Measurements from ENCODE around the gene GEN1.

GEN1 gene

DNA sequence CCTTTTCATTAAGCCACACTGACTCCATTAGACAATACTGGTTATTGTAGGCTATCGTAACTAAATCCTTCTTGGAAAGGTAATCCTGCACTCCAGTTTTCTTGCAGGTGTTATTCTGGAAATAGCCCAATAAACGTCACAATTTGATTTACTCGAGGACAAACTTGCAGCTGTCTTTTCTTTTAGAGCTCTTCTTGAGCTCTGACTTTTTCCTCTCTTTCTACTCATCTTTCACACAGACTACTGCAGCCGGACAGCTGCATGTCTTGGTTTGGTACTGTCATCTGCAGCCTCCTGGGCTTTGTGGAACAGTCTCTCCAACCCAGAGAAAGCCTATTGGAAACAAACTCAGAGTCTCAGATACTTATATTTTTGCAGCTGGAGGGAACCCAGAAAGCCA is 39.4 kb downstream of the GEN1 start:
- no peak for DNase-seq (ENCODE audit: extremely low spot score)
- no peak for TF ChIP-seq CTBP1 (IDR thresholded peaks at IDR 0.05; ENCODE audit: borderline replicate concordance)
- TF ChIP-seq FOXA1 (IDR thresholded peaks at IDR 0.05), result no peak
- no peak for TF ChIP-seq ARNT (IDR thresholded peaks at IDR 0.05)
- no peak for TF ChIP-seq ZNF384 (IDR thresholded peaks at IDR 0.05)
- no peak for TF ChIP-seq FOXK2 (IDR thresholded peaks at IDR 0.05)
- TF ChIP-seq L3MBTL2 (conservative IDR thresholded peaks at IDR 0.05), result no peak
- TF ChIP-seq LEF1 (IDR thresholded peaks at IDR 0.05; ENCODE audit: borderline replicate concordance), result no peak
- no peak for TF ChIP-seq FOXM1 (IDR thresholded peaks at IDR 0.05; ENCODE audit: borderline replicate concordance)
- no peak for TF ChIP-seq SUZ12 (IDR thresholded peaks at IDR 0.05)
- TF ChIP-seq SP1 (IDR thresholded peaks at IDR 0.05), result no peak
- TF ChIP-seq BHLHE40 (IDR thresholded peaks at IDR 0.05; ENCODE audit: borderline replicate concordance), result no peak
- TF ChIP-seq, protein P1, sequence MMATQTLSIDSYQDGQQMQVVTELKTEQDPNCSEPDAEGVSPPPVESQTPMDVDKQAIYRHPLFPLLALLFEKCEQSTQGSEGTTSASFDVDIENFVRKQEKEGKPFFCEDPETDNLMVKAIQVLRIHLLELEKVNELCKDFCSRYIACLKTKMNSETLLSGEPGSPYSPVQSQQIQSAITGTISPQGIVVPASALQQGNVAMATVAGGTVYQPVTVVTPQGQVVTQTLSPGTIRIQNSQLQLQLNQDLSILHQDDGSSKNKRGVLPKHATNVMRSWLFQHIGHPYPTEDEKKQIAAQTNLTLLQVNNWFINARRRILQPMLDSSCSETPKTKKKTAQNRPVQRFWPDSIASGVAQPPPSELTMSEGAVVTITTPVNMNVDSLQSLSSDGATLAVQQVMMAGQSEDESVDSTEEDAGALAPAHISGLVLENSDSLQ (IDR thresholded peaks at IDR 0.05), result no peak
- no peak for TF ChIP-seq HDGF (IDR thresholded peaks at IDR 0.05; ENCODE audit: borderline replicate concordance)
- TF ChIP-seq ELF4 (IDR thresholded peaks at IDR 0.05), result no peak
- no peak for TF ChIP-seq NFRKB (IDR thresholded peaks at IDR 0.05)
- no peak for TF ChIP-seq TARDBP (IDR thresholded peaks at IDR 0.05)
- ChIA-PET POLR2A (no interaction called here), CTCF (no interaction called here)

DNA sequence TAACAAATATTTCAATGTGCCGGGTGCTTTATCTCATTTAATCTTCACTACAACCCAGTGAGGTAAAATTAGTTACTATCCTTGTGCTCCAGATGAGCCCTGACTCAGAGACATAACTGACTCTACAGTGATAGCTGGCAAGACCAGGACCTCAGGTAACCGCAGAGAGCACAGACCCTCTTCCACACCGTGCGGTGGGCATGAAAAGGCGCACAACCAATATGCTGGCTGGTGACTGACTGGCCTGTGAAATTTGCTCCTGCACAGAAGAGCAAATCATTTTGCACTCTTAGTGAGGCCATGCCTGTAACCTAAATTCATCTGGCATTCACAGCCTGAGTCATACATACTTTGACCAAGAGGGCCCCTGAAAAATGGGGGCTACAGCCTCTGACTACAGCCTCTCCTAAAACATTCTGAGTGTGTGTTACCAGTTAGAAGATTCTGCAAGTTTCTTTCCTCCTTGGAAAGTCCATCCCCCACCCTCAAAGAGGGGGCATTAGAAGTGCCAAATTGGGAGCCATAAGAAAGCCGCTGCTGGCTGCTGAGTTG is 39.9 kb downstream of the GEN1 start:
- no peak for DNase-seq (ENCODE audit: extremely low spot score)
- TF ChIP-seq LEF1 (IDR thresholded peaks at IDR 0.05; ENCODE audit: borderline replicate concordance) (no peak), L3MBTL2 (conservative IDR thresholded peaks at IDR 0.05) (no peak)
- POLR2A ChIA-PET, result no interaction called here
- CTCF ChIA-PET, result no interaction called here

DNA sequence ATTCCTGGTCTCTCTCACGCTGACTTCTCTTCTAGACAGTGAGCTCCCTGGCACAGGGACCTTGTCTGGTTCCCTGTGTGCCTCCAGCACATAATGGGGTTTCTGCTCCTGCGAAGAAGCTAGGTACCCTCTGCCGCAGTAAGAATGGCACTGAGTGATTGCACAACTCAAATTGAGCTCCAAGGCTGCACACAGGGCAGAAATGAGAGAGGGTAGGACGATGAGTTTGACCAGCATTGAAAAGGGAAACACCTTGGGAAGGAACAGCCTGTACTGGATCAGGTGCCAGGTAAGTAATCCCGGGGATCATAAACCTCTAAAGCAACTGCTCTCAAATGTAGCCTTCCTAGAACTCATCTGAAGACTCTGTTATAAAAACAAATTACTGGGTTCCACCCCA is 41.4 kb downstream of the GEN1 start:
- CTCF ChIA-PET, result no interaction called here
- POLR2A ChIA-PET, result no interaction called here
- DNase-seq (ENCODE audit: extremely low spot score), result no peak
- TF ChIP-seq BHLHE40 (IDR thresholded peaks at IDR 0.05; ENCODE audit: borderline replicate concordance), result no peak
- TF ChIP-seq SP1 (IDR thresholded peaks at IDR 0.05), result no peak
- no peak for TF ChIP-seq SUZ12 (IDR thresholded peaks at IDR 0.05)
- no peak for TF ChIP-seq LEF1 (IDR thresholded peaks at IDR 0.05; ENCODE audit: borderline replicate concordance)
- no peak for TF ChIP-seq ARNT (IDR thresholded peaks at IDR 0.05)
- no peak for TF ChIP-seq HDGF (IDR thresholded peaks at IDR 0.05; ENCODE audit: borderline replicate concordance)
- no peak for TF ChIP-seq TARDBP (IDR thresholded peaks at IDR 0.05)
- no peak for TF ChIP-seq FOXM1 (IDR thresholded peaks at IDR 0.05; ENCODE audit: borderline replicate concordance)
- TF ChIP-seq ZNF384 (IDR thresholded peaks at IDR 0.05), result no peak
- TF ChIP-seq NFRKB (IDR thresholded peaks at IDR 0.05), result no peak
- TF ChIP-seq CTBP1 (IDR thresholded peaks at IDR 0.05; ENCODE audit: borderline replicate concordance), result no peak
- no peak for TF ChIP-seq FOXK2 (IDR thresholded peaks at IDR 0.05)
- no peak for TF ChIP-seq ELF4 (IDR thresholded peaks at IDR 0.05)

DNA sequence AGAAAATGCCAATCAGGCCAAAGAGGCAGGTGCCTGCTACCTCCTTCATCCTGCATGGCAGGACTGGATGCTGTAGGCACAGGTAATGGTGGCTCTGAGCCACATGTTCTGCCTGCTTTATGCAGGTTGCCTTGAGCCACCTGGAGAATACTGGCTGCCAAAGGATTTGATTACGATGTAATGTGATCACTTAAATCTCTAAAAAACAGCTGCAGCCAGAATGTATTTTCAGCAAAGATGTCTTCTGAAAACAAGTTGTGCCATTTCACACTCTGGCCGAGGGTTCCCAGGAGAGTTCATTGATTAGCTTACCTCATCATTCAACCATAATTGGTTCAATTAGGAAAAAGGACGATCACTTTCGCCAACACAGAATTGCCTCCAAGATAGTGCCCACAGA is 44.4 kb downstream of the GEN1 start:
- ChIA-PET POLR2A (no interaction called here), CTCF (no interaction called here)
- no peak for DNase-seq (ENCODE audit: extremely low spot score)
- TF ChIP-seq L3MBTL2 (conservative IDR thresholded peaks at IDR 0.05), result no peak
- no peak for TF ChIP-seq FOXA1 (IDR thresholded peaks at IDR 0.05)
- no peak for TF ChIP-seq TARDBP (IDR thresholded peaks at IDR 0.05)
- TF ChIP-seq SP1 (IDR thresholded peaks at IDR 0.05), result no peak

DNA sequence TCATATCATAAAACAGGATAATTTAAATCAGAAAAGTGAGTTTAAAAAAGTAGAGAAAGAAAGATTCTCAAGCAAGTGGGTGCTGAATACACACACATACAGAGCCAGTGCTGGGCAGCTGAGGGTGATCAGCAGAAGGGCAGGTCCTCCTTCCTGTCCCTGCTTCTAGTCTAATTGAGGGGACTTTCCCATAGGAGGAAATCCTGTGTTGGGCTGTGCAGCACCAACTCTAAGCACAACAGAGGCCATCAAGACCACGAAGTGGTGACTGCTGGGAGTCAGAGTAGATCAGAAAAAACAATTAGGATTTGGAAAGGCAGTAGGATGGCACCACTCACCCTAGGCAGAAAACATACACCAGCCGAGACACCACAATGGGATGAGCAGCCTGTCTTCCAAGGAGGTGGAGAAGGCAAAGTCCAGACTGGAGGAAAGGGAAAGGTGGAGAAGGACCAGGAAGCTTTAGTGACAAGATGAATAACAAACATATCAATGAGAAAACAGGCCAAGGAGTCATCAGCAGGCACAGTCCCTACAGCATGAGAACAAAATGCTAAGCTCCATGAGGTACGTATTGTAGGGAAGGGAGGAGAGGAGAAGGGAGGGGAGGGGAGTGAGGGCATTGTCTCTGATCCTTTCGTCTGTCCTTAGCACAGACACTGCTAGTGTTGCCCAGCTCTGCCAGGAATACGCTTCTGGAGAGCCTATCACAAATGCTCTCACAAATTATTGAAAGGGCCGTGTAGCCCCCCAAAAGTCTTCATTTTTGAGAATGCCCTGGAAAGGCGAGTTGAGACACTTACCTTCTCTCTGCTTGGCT is 45.6 kb downstream of the GEN1 start:
- CTCF ChIA-PET, result no interaction called here
- POLR2A ChIA-PET, result no interaction called here
- no peak for DNase-seq (ENCODE audit: extremely low spot score)
- no peak for TF ChIP-seq TARDBP (IDR thresholded peaks at IDR 0.05)
- no peak for TF ChIP-seq ELF4 (IDR thresholded peaks at IDR 0.05)
- TF ChIP-seq HDGF (IDR thresholded peaks at IDR 0.05; ENCODE audit: borderline replicate concordance), result no peak
- no peak for TF ChIP-seq CTBP1 (IDR thresholded peaks at IDR 0.05; ENCODE audit: borderline replicate concordance)
- no peak for TF ChIP-seq LEF1 (IDR thresholded peaks at IDR 0.05; ENCODE audit: borderline replicate concordance)
- TF ChIP-seq FOXK2 (IDR thresholded peaks at IDR 0.05), result no peak
- TF ChIP-seq ARNT (IDR thresholded peaks at IDR 0.05), result no peak
- TF ChIP-seq SP1 (IDR thresholded peaks at IDR 0.05), result no peak
- no peak for TF ChIP-seq FOXA1 (IDR thresholded peaks at IDR 0.05)
- TF ChIP-seq SUZ12 (IDR thresholded peaks at IDR 0.05), result no peak
- TF ChIP-seq L3MBTL2 (conservative IDR thresholded peaks at IDR 0.05), result no peak
- TF ChIP-seq, protein P1 (IDR thresholded peaks at IDR 0.05), result no peak
- TF ChIP-seq NFRKB (IDR thresholded peaks at IDR 0.05), result no peak
- TF ChIP-seq BHLHE40 (IDR thresholded peaks at IDR 0.05; ENCODE audit: borderline replicate concordance), result no peak
- TF ChIP-seq FOXM1 (IDR thresholded peaks at IDR 0.05; ENCODE audit: borderline replicate concordance), result no peak
- no peak for TF ChIP-seq ZNF384 (IDR thresholded peaks at IDR 0.05)

DNA sequence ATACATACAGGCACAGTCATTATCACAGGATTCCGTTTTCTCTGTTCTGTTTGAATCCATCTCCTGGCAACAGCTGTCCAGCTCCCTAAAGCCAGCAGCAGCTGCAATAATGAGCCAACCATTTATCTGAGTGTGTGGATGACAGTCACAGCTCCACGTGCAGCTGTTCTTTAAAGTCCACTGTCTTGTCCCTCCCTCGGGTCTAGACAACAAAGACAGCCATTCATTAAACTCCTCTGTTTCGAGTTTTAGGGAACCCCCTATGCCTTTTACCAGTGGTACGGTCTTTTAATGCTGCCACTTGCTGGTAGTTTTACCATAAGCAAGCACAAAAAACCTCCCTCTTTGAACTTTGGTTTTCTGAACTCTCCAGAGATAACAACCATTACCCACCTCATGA is 46.3 kb downstream of the GEN1 start:
- POLR2A ChIA-PET, result no interaction called here
- TF ChIP-seq ELF4 (IDR thresholded peaks at IDR 0.05), result no peak
- TF ChIP-seq FOXK2 (IDR thresholded peaks at IDR 0.05), result no peak
- TF ChIP-seq BHLHE40 (IDR thresholded peaks at IDR 0.05; ENCODE audit: borderline replicate concordance), result no peak
- TF ChIP-seq L3MBTL2 (conservative IDR thresholded peaks at IDR 0.05), result no peak
- no peak for TF ChIP-seq HDGF (IDR thresholded peaks at IDR 0.05; ENCODE audit: borderline replicate concordance)
- no peak for TF ChIP-seq SP1 (IDR thresholded peaks at IDR 0.05)
- TF ChIP-seq TARDBP (IDR thresholded peaks at IDR 0.05), result no peak
- TF ChIP-seq ARNT (IDR thresholded peaks at IDR 0.05), result no peak
- no peak for TF ChIP-seq FOXM1 (IDR thresholded peaks at IDR 0.05; ENCODE audit: borderline replicate concordance)
- TF ChIP-seq LEF1 (IDR thresholded peaks at IDR 0.05; ENCODE audit: borderline replicate concordance), result no peak
- TF ChIP-seq ZNF384 (IDR thresholded peaks at IDR 0.05), result no peak
- TF ChIP-seq, protein P1 (IDR thresholded peaks at IDR 0.05), result no peak
- TF ChIP-seq FOXA1 (IDR thresholded peaks at IDR 0.05), result no peak
- TF ChIP-seq SUZ12 (IDR thresholded peaks at IDR 0.05), result no peak
- no peak for TF ChIP-seq NFRKB (IDR thresholded peaks at IDR 0.05)
- no peak for TF ChIP-seq CTBP1 (IDR thresholded peaks at IDR 0.05; ENCODE audit: borderline replicate concordance)
- CTCF ChIA-PET, result no interaction called here
- no peak for DNase-seq (ENCODE audit: extremely low spot score)
